ENCODE measurements around the gene NCR2. TPM values are rescaled to one million over a fixed set of nuclear protein-coding genes. Genes with fewer than 3 reads are reported as not detected.

NCR2 gene
- total RNA-seq, 1 experiment from 2014 or later = not detected

- TF ChIP-seq ZNF512 (CRISPR knock-in tag; IDR thresholded peaks at IDR 0.05; ENCODE audit: borderline replicate concordance) = no peak
- no peak for TF ChIP-seq USF2 (CRISPR knock-in tag; IDR thresholded peaks at IDR 0.05)
Observed at GRCh38 chr6:41315203-41315602, 20.2 kb upstream of the NCR2 start (continued).

GRCh38 chr6:41315943-41316620 lies 19.3 kb upstream of the NCR2 start:
- H3K4me1 Mint-ChIP-seq = peaks cover 20% of the 10 kb centered on the region
- DNase-seq (ENCODE audit: low spot score) = no peak
- no peaks in the 10 kb centered on the region for H3K9me3 Mint-ChIP-seq
- H3K36me3 Mint-ChIP-seq = no peaks in the 10 kb centered on the region
- peaks cover 24% of the 10 kb centered on the region for H3K27me3 Mint-ChIP-seq (ENCODE audit: low read depth)
- CTCF ChIA-PET = no interaction called here
- no peak overlapping the region for H3K4me3 Mint-ChIP-seq
- no peak overlapping the region for H3K27ac Mint-ChIP-seq
- POLR2A ChIA-PET = no interaction called here
- ATAC-seq = no peak
- TF ChIP-seq ZSCAN18 (CRISPR knock-in tag; IDR thresholded peaks at IDR 0.05) (no peak), NR1H2 (CRISPR knock-in tag; IDR thresholded peaks at IDR 0.05) (no peak), ZNF416 (CRISPR knock-in tag; IDR thresholded peaks at IDR 0.05) (no peak), JUN (CRISPR knock-in tag; IDR thresholded peaks at IDR 0.05) (no peak), SMAD3 (CRISPR knock-in tag; IDR thresholded peaks at IDR 0.05; ENCODE audit: borderline replicate concordance) (no peak), ERG (CRISPR knock-in tag; IDR thresholded peaks at IDR 0.05) (no peak), ZNF532 (CRISPR knock-in tag; IDR thresholded peaks at IDR 0.05; ENCODE audit: borderline replicate concordance) (no peak), E2F4 (CRISPR knock-in tag; IDR thresholded peaks at IDR 0.05; ENCODE audit: borderline replicate concordance, low read depth) (no peak), AFF4 (CRISPR knock-in tag; IDR thresholded peaks at IDR 0.05; ENCODE audit: borderline replicate concordance) (no peak), HMGXB4 (CRISPR knock-in tag; IDR thresholded peaks at IDR 0.05) (no peak), MLX (CRISPR knock-in tag; IDR thresholded peaks at IDR 0.05) (no peak), GRHL2 (CRISPR knock-in tag; IDR thresholded peaks at IDR 0.05; ENCODE audit: insufficient replicate concordance, severe bottlenecking) (no peak), ZMAT4 (CRISPR knock-in tag; IDR thresholded peaks at IDR 0.05) (no peak), ZNF121 (CRISPR knock-in tag; IDR thresholded peaks at IDR 0.05) (no peak)

All from WTC11 (cell line).